Type B pancreatic cell (in vitro differentiated cells): Measurements from ENCODE around the gene TPP1. TPM values are rescaled to one million over a fixed set of nuclear protein-coding genes. Genes with fewer than 3 reads are reported as not detected.

Experiments
- DNase-seq: peaks from one replicate; pipeline ENCODE4 v3.0.0; 2021; ENCODE audit warnings: mixed read lengths; ENCODE audit not compliant: unreplicated experiment; ENCODE audit errors: extremely low spot score
- H3K27ac Mint-ChIP-seq: 2 replicates; pipeline ENCODE4 v1.8.0; 2021; ENCODE audit warnings: mild to moderate bottlenecking, mixed read lengths
- H3K27me3 Mint-ChIP-seq: 2 replicates; pipeline ENCODE4 v1.8.0; 2021; ENCODE audit warnings: mixed read lengths
- H3K36me3 Mint-ChIP-seq: 2 replicates; pipeline ENCODE4 v1.8.0; 2021; ENCODE audit warnings: mixed read lengths
- H3K4me1 Mint-ChIP-seq: one replicate; pipeline ENCODE4 v1.8.0; 2021; ENCODE audit warnings: mixed read lengths; ENCODE audit not compliant: unreplicated experiment
- H3K4me3 Mint-ChIP-seq: 2 replicates; pipeline ENCODE4 v1.8.0; 2021; ENCODE audit warnings: mild to moderate bottlenecking, mixed read lengths
- H3K9me3 Mint-ChIP-seq: 2 replicates; pipeline ENCODE4 v1.8.0; 2021; ENCODE audit warnings: mixed read lengths
- CTCF ChIP-seq: fragments of 200-600 bp; sonication (generic); conservative IDR thresholded peaks from 2 replicates; pipeline ENCODE4 v1.5.0; 2021; ENCODE audit warnings: antibody characterized with exemption, mild to moderate bottlenecking
- total RNA-seq: library from RNA; stranded (reverse); gene quantifications from 2 replicates; pipeline ENCODE4 v1.2.1, GENCODE V29; 2021; ENCODE audit warnings: low replicate concordance

TPP1 gene
- total RNA-seq, 1 donor from 2014 or later = 72.8 TPM

DNA sequence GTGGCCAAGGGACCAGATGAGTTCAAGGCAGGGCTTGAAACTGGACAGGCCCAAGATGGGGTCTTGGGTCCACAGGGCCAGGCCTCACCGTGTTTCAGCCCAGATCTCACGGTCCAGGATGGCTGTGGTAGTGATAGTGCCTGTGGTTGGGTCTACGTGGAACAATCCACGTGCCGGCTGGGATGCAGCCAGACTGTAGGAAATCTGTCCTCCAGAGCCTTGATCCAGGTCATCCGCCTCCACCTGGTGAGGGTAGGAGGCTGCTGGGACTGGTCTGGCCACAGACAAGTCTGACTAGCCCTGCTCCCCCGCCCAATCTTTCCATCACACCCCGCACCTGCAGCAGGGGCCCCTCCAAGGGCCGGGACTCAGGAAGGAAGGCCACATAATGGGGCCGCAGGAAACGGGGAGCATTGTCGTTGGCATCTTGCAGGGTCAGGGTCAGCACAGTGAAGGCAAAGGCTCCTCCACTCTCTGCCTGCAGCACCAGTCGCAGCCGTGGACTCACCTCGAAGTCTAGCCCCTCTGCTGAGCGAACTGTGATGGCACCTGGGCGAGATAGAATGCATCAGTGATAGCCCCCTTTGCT, 6.7 kb upstream of the TPP1 start:
- Mint-ChIP-seq H3K27ac (no peak overlapping the region), H3K36me3 (peaks cover 5% of the 10 kb centered on the region), H3K9me3 (no peaks in the 10 kb centered on the region), H3K27me3 (peaks cover 13% of the 10 kb centered on the region), H3K4me1 (no peaks in the 10 kb centered on the region), H3K4me3 (no peak overlapping the region)
- DNase-seq = peak; percentile 58
- no peak for TF ChIP-seq CTCF

- Mint-ChIP-seq H3K4me1 (no peaks in the 10 kb centered on the region), H3K27me3 (peaks cover 9% of the 10 kb centered on the region), H3K4me3 (no peak overlapping the region), H3K27ac (no peak overlapping the region), H3K9me3 (no peaks in the 10 kb centered on the region), H3K36me3 (peaks cover 5% of the 10 kb centered on the region)
- no peak for TF ChIP-seq CTCF
- peak; percentile 60 for DNase-seq
Observed at GRCh38 chr11:6625156-6625831, 6.1 kb upstream of the TPP1 start.

- H3K27me3 Mint-ChIP-seq = peaks cover 5% of the 10 kb centered on the region
- TF ChIP-seq CTCF = no peak
- H3K27ac Mint-ChIP-seq = no peak overlapping the region
- DNase-seq = peak; percentile 64
- peaks cover 5% of the 10 kb centered on the region for H3K36me3 Mint-ChIP-seq
- H3K9me3 Mint-ChIP-seq = no peaks in the 10 kb centered on the region
- no peak overlapping the region for H3K4me3 Mint-ChIP-seq
- no peaks in the 10 kb centered on the region for H3K4me1 Mint-ChIP-seq
Observed at GRCh38 chr11:6623391-6624363, 4.5 kb upstream of the TPP1 start.

GRCh38 chr11:6622261-6623171, 3.3 kb upstream of the TPP1 start:
- TF ChIP-seq CTCF = no peak
- Mint-ChIP-seq H3K4me1 (no peaks in the 10 kb centered on the region), H3K36me3 (peaks cover 5% of the 10 kb centered on the region), H3K27ac (no peak overlapping the region), H3K9me3 (no peaks in the 10 kb centered on the region), H3K4me3 (no peak overlapping the region), H3K27me3 (no peaks in the 10 kb centered on the region)
- peak; percentile 65 for DNase-seq

DNA sequence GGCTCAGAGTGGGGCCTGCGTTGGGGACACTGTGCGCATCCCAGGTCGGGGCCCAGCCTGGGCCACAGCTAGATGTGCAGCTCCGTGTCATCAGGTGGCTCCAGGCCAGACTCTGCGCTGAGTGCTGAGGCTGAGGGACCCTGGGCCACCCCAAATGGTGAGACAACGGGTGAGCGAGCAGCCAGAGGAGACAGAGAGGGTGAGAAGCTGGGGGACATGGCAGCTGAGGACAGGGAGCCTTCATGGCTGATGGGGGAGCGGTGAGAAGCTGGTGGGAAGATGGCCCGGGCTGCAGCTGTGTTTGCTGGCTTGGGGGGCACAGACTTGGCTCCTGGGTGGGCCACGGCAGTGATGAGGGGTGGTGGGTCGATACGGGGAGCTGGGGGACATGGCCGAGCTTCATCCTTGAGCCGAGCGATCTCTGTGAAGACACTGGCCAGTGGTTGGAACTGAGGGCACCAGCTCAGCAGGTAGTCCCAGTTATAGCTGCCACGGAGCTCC, 2.5 kb upstream of the TPP1 start:
- Mint-ChIP-seq H3K4me1 (no peaks in the 10 kb centered on the region), H3K27ac (no peak overlapping the region), H3K36me3 (peaks cover 5% of the 10 kb centered on the region), H3K9me3 (no peaks in the 10 kb centered on the region), H3K27me3 (no peaks in the 10 kb centered on the region), H3K4me3 (no peak overlapping the region)
- no peak for TF ChIP-seq CTCF
- DNase-seq = no peak
